ENCODE measurements around the gene OSBP2.

Gene OSBP2

DNA sequence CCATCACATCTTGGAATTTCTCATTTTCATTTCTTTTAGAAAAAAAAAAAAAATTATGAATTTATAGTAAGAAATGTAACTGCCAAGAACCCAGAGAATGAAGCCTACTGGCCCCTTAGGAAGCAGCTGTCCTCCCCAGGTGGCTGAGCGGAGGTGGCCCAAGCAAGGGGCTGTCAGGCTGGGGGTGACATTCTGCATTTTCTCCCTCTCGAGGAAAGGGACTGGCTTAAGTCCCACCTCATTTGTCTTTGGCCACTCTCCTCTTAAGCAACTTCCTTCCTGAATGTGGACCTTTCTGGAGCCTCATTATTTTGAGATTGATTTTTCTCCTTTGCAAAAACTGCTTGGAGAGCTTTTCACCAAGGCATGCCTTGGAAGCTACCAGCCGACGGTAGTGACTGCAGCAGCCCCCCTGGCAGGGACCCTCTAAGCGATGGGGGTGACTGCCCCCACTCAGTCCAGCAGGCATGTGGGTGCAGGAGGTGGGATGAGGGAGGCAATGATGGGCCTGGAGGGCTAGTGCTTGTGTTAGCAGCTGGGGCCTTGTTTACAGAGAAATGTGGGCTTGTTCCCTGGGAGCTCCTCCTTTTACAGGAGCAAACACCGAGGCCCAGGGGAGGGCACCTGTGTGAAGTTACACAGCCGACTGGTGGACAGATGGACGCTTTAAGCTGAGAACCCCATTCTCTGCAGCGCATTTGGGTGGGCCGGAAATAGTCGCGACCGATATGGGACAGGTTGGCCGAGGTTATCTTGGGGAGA is 162.2 kb downstream of the OSBP2 start:
- DNase-seq, result no peak

DNA sequence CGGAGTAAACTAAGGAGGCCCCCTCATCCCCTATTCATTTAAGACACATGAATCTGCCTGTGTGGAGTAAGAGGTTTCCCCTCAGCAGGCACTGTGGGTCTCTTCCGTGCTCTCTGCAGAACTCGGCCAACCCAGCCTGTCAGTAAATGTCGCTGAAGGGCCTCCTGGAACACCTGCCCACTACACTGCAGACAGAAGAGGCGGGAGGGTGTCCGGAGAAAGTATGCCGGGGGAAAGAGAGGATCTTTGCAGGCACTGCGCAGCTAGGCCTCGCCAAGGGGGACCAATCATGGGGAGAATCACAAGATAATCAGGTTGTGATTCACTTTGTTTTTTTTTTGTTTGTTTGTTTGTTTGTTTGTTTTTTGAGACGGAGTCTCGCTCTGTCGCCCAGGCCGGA is 163.1 kb downstream of the OSBP2 start:
- DNase-seq, result no peak

DNA sequence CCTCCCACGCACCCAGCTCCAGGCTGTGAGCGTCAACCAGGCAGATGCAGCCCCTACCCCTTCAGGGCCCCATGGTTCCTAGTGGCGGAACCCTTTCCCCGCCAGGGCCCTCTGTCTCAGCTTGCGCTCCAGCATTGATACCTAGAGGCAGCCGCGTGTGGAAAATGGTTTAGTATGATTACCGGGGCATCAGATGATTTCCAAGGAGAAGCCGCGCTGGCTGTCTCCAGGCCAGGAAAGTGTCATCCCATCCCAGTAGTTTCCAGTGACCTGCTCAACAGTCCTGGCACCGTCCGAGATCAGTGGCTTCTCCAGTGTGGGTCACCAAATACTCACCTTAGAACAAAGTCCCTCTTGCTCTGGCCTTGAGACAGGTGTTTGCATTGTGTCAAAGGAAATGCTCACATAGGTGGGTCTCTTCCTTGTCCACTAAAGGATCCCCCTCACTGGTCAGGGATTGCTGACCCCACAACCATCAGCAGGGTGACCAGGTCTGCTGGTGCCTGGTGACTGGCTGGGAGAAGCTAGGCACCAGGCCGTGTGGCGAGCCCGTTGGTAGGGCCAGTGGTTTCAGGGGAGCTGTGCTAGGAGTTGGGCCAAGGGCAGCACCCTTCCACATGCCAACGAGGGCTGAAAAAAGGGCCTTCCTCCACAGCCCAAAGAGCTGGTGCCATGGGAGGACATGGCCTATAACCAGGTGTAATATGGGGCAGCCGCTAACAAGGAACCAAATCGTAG is 164.5 kb downstream of the OSBP2 start:
- no peak for DNase-seq

DNA sequence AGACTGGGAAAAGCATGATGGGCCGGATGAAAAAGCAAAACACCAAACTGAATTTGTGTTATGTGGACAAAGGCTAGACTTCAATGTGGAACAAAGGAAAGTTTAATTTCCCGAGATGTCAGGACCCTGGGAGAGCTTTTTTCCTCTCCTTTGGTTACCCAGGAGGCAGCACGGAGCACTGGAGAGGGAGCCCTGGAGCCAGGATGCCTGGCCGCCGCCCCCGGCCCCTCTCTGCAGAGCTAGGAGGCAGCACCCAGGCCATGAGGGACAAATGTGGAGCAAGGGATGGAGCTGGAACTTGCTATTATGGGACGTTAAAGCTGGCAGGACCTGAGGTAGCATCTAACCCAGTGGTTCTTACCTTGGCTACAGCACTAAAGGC is 165.0 kb downstream of the OSBP2 start:
- DNase-seq, result no peak

DNA sequence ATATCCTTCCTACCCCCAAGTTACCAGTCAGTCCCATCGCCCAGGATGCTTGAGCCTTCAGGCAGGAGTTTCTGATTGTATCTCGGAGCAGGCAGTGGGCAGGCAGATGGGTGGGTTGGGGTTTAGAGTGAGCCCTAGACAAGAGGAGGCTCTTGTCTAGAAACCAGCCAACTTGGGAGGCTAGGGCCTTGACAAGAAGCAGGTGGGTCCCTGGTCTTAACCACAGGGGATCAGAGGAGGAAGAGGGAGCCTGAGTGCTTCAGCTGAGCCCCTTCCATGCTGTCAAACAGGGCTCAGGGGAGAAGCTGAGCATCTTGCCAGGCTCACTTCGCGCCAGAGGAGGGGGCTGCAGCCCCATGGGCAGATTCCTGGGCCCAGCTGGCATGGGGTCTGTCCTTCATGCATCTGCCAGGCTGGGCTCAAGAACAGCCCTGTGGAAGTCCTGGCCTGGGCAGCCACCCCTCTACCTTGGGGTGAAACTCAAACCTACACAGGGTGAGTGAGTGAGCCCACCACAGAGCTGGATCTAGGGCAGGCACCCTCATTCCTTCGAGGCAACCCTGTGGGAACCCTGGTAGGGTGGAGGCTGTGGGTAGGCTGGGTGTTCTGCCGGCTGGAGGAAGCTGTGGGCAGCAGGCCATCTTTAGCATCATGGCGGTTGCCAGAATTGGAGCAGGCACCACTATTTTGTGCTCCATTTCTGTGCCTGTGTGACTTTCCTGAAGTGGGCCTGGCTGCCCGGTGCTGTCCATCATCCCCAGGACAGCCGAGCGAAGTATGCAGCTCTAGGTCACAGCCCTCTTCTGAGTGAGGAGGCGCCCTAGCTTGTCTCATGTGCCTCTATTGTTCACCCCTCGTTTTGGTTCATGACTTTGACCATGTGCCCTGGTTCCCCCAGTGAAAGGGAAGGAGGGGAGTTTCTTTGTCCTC is 165.8 kb downstream of the OSBP2 start:
- no peak for DNase-seq

DNA sequence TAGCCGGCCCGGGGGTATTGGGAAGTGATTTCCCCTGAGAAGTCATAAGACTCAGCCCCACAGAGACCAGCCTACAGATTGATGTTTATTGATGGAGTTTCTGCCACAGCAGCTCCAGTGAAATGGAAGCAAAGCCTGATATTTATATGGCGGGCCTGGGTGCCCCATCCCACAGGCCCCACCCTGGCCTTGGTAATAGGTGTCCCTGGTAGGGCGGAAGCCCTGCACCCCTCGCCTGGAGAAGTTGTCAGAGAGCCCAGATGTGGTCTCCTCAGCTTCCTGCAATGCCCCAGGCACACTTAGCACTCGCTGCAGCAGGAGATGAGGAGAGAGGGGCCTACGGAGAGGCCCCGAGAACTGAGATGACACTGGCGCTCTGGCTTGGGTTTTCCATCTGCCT is 166.5 kb downstream of the OSBP2 start:
- DNase-seq, result no peak

DNA sequence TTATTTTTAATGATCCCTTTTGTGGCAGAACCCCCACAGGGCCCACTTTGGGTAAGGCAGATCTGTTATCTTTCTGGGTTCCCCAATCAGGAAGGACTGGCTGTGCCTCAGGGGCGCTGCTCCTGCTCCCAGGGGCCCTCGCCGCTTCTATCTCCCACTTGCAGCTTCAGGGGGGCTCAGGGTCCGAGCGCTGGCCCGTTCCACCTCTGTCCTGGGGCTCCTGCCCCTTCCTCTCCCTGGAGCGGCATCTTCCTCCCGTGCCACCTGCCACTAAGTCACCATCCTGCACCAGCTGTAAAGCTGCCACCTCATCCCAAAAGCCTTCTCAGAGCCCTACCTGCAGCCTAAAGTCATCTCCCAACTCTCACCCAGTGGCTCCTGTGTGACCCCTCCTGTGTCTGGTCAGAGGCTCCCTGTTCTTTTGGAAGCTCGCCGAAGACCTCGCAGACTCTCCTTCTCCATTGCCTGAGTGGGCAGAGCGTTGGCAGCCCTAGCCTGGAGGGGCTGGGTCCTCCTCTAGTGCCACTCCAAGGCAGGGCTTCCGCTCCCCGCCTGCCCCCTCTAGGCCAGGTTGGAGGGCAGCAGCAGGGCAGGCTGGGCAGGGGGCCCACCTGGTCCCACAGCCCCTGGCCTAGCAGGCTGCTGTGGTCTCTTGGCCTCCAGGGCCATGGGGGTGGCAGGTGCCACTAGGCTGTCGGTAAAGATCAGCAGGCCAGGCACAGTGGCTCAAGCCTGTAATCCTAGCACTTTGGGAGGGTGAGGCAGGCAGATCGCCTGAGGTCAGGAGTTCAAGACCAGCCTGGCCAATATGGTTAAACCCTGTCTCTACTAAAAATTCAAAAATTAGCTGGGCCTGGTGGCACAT is 167.2 kb downstream of the OSBP2 start:
- no peak for DNase-seq

DNA sequence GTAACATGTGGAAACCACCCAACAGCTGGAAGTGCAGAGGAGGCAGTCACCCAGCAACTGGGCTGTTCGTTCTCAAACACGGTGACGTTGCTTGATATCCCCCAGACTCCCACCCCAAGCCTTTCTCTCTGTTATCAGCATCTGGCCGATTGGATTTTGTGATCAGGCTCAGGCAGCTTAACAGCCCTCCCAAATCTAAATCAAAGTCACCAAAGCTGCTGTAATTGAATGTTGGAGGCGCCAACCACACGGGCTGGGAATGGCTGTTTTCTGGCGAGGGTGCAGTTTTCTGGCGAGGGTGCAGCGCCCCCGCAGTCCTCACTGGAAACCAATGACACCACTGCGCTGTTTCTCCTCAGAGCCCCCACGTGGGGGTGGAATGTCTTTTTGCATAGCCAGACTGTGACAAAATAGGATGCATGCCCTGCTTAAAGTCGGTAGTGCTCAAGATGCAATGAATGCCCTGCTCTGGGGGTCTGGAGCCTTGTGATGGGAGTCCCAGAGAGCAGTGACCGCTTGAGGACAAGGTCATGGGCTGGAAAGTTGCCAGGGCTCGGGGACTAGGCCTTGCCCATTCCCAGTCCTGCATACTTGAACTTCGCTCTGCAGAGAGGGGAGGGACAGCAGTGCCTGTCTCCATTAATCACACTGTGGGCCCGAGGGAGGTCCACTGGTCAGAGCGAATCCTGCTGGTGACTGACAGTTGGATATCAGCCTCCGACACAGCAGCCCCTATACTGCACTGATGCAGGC is 168.6 kb downstream of the OSBP2 start:
- DNase-seq, result no peak

DNA sequence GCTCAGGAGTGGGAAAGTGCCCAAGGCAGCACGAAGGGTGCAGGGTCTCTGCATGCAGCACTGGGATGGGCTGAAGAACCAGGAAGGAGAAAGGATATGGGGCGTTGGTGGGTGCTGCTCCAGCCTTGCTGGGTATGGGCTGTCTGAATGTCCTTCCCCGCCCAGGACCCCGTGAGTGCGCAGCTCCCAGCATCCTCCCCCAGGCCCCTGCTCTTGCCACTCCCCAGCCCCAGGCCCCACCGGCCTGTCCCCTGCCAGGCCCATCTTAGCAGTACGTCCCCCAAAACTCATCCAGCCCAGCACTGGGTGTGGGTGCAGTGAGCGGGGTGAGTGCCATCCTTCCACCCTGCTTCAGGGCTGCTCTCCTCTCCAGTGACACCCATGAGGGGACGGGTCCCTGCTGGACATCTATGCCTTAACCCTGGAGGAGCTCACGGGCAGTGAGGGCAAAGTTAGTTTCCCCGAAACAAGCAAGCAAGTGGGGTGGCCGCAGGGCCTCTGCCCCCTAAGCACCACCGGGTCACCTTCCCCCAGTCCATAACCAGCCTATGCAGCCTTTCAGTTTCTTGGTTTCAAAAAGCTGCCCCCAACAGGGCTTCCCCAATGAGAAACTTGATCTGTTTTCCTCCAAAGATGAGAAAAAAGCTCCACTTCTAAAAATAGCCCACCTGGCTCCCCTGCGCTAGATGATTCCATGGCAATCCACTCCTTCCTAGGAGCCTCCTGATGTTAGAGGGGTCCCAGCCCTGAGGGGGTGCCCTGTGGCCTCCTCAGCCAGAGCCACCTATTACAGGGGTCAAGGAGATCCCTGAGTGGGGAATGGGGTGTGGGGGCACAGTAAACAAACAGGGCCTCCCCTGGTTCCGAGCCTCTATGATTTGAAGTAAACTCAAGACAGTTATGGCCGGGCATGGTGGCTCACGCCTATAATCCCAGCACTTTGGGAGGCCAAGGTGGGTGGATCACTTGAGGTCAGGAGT is 170.1 kb downstream of the OSBP2 start:
- DNase-seq, result no peak

DNA sequence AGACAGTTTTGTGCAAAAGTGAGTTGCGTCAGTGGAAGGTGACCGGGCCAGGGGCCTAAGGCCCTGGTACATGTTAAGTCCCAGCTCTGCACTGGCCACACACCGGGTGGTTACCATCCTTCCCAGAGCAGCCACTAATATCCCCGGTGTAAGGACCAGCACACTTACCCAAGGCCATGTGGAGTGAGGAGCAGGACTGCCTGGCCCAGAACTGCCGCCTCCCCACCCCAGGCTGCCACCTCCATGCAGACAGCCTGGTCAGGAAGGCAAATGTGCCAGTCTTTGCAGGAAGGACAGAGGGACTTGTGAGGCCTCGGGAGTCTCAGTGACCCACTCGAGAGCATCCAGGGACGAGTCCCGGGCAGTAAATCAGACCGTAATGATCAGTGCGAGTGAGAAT is 171.0 kb downstream of the OSBP2 start:
- DNase-seq, result no peak

DNA sequence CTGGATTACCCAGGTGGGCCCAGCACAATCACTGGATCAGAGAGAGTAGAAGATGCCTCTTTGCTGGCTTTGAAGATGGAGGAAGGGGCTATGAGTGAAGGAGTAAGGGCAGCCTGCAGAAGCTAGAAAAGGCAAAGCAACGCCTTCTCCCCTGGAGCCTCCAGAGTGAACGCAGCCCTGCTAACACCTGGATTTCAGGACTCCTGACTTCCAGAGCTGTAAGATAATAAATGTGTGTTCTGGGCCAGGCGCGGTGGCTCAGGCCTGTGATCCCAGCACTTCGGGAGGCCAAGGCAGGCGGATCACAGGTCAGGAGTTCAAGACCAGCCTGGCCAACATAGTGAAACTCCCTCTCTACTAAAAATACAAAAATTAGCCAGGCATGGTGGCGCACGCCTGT is 171.5 kb downstream of the OSBP2 start:
- no peak for DNase-seq

DNA sequence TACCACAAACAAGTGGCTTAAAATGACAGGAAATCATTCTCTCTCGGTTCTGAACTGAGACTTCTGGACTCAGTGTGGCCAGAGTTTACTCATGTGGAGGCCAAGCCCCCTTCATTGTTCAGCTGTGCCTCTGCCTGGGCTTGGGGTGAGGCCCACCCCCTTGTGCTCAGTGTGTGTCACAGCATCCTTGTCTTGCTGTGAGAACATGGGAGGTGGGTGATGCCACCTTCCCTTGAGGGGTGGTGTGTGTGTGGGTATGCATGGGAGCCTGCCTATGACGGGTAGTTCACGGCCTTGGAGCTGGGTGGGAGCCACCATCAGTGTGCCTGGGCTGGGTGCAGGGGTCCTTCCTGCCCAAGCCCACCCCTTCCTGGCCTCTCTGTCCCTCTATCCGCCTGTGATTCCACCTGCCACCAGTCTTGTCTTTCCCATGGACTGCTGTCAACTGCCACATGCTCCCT is 172.2 kb downstream of the OSBP2 start:
- DNase-seq, result no peak

DNA sequence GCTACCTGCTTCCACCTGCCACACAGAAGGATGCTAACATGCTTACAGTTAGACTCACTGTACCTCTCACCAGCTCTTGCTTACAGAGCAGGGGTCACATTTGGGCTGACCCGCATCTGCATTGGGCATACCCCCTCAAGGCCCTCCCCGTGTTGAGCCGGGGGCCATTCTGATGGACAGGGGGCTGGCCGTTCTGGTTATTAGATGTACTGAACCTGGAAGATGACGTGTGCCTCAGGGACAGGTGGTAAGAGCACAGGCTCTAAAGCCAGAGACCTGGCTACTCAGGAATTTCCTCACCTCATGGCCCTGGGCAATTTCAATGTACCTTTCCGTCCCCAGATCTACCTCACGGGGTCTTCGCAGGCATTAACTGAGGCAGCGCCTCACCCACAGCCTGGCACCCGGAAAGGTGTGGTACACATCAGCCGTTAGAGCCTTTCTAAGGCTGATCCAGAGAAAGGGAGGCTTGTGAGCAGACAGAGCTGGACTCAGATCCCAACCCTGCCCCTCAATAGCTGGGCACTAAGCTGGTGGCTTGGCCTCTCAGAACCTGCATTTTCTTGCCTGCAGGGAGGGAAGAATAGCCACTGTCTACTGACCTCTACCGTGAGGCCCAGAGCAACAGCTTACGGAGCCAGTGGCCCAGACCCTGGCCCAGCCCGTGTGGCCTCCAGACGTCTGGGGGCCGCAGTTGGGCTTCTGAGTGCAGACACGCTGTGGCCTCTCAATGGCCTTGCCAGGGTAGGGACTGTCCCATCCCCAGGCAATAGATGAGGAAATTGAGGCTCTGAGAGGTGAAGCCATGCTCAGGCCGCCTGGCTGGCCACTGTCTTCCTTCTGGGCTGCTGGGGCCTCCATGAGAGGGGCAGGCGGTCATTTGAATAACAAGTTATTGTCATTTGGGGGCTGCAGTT is 173.3 kb downstream of the OSBP2 start:
- no peak for DNase-seq

DNA sequence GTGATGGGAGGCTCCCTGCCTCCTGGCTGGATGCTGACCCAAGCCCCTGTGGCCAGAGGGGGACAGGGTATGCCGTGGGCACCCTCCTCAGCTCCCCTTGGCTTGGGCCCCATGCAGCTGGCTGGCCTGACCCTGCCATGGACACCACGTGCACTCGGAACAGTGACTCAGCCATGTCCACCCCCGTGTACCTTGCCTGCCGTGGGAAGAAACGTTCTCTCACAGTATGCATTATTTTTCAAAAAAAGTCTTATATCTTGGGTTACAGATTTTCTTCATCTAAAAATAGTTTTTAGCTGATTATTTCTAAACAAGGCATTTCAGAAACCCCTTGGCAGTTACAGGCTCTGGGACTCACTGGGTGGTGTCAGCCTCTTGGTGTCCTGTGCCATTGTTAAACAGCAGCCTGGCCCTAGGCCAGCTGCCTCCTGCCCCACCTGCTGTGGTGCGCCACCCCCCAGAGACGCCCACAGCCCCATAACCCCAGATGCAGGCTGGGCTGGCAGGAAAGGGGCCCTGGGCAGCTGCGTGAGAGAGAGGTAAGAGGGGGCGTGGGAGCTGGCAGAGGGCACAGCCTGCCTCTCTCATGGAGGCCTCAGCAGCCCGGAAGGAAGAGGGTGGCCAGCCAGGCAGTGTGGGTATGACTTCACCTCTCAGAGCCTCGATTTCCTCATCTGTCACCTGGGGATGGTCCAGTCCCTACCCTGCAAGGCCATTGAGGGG is 174.2 kb downstream of the OSBP2 start:
- DNase-seq, result no peak

DNA sequence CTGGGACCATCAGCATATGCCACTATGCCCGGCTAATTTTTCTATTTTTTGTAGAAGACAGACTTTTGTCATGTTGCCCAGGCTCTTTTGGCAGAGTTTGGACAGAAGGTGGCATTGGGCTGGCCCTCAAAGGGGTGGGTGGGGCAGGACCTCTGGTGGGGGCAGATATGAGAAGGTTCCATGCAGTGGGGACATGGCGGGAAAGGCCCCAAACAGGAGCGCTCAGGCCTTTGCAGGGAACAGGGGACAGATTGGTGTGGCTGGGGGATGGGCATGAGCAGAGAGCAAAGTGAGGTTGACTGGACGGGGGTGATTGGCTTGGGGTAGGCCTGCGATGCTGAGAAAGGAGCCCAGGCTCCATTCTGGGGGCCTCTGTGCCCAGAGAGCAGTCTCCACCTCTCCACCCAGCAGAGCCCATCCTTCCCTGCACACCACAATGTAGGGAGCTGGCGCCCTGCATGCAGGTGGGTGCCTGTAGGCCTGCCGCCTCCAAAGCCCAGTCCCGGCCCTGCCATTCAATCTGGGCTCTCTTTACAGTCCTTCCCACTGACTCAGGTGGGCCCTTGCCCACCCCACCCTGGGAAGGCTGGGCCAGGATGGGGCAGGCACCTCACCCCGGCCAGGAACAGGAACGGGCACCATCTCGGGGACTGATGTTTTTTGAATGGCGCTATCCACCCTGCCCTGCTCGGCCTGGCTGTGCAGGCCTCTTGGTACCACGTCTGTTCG is 175.2 kb downstream of the OSBP2 start:
- DNase-seq, result no peak

DNA sequence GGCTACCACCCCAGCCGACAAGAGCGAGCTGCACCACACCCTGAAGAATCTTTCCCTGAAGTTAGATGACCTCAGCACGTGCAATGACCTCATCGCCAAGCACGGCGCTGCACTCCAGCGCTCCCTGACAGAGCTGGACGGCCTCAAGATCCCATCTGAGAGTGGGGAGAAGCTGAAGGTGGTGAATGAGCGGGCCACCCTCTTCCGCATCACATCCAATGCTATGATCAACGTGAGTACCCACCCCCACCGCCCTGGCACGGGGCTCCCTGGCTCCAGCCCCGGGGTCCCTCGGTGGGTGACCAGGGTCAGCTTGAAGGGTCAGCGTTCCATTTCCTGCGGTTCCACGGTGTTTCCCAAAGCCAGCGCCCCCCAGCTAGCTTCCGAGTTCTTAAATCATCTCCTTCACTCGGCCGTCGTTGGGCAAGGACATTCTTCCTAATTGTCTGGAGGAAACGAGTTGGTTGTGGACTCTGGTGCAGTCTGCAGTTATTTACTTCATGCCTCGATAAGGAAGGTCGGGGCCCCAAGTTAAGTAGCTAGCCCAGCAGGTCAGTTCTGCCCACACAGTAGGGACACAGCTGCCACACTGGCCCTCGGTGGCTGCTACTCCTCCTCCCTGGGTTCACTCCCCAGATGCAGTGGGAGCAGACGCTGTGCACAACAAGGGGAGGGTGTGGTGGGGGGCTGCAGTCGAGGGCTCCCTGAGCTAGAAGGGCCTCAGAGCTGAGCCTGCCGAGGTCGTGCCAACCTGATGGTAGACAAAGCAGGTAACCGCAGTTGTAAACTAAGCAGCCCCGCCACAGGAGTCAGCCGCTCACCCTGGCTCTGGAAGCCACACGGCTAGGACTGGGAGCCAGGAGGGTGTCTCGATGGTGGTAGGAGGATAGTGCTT is 176.0 kb downstream of the OSBP2 start:
- DNase-seq, result no peak

Measured in stimulated activated CD4-positive, alpha-beta T cell treated with anti-CD3 and anti-CD28 coated beads, Interleukin-12 subunit alpha, Interleukin-12 subunit beta, amount 100 ng/mL, for 4 hours (primary cell).